ENCODE measurements around the gene LRP8.

The LRP8 gene

DNA sequence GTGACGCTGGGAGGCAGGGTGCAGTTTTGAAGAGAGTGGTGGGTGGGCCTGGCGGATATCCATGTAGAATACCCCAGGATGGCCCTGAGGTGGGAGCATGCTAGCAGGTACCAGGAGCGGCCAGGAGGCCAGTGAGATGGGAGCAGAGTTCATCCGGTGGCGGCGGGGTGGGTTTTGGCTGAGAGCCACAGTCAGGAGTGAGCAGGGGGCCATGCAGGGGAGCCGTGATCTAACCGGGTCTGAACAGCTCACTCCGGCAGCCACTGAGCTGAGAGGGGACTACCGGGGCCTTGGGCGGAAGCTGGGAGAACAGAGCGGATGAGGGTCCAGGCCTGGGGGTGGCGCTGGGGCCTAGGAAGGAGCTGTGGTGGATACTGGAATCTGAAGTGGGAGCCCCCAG, 47.6 kb upstream of the LRP8 start:
- Histone ChIP-seq H3K79me1 (ENCODE audit: low read depth, low read length) (no peaks in the 10 kb centered on the region), H3K4me1 (ENCODE audit: control insufficient read depth in 2 of 2, insufficient read depth in 1 of 2, low read depth in 1 of 2, low read length in 2 of 2) (peaks cover 0 to 2% of the 10 kb centered on the region in 2 donors), H2BK120ac (ENCODE audit: low read depth, low read length) (no peak overlapping the region), H3K23ac (ENCODE audit: low read depth, low read length, poor library complexity) (no peak overlapping the region), H3K27ac (replicated peaks; ENCODE audit: low read length) (no peak overlapping the region), H4K91ac (ENCODE audit: low read depth, low read length, poor library complexity) (no peak overlapping the region), H3K9ac (ENCODE audit: low read depth, low read length, poor library complexity) (peak overlapping the region; percentile 66), H3K9me3 (replicated peaks in 1 of 2; ENCODE audit: control insufficient read depth in 2 of 2, insufficient read depth in 1 of 2, low read depth in 1 of 2, low read length in 2 of 2) (no peaks in the 10 kb centered on the region), H2AFZ (ENCODE audit: low read length) (no peak overlapping the region), H4K8ac (ENCODE audit: low read depth, low read length) (no peak overlapping the region), H3K4me2 (ENCODE audit: insufficient read depth, low read length, poor library complexity, severe bottlenecking) (no peak overlapping the region), H3K4ac (ENCODE audit: low read length) (no peak overlapping the region), H3K14ac (ENCODE audit: low read length) (no peak overlapping the region), H3K18ac (ENCODE audit: low read length) (peak overlapping the region; percentile 35), H3K4me3 (ENCODE audit: low read length in 2 of 2) (no peak overlapping the region), H2BK15ac (ENCODE audit: low read length) (no peak overlapping the region), H2AK5ac (ENCODE audit: low read depth, low read length) (peak overlapping the region; percentile 32), H2BK5ac (ENCODE audit: low read length) (no peak overlapping the region), H3K27me3 (ENCODE audit: control insufficient read depth in 3 of 3, insufficient read depth in 3 of 3, low read depth in 1 of 3, low read length in 3 of 3) (peaks cover 0 to 54% (median 0%) of the 10 kb centered on the region in 3 experiments), H3K36me3 (replicated peaks in 1 of 2; ENCODE audit: control insufficient read depth in 2 of 2, insufficient read depth in 2 of 2, low read length in 2 of 2) (no peaks in the 10 kb centered on the region), H2BK12ac (ENCODE audit: low read length) (no peak overlapping the region)
- WGBS, 2 donors (ENCODE audit: extremely low coverage in 2 of 2, insufficient read length in 2 of 2, insufficient replicate concordance in 1 of 2) = no CpG with 5 or more reads among the region's 13 CpGs
- DNase-seq (ENCODE audit: low spot score) = no peak

DNA sequence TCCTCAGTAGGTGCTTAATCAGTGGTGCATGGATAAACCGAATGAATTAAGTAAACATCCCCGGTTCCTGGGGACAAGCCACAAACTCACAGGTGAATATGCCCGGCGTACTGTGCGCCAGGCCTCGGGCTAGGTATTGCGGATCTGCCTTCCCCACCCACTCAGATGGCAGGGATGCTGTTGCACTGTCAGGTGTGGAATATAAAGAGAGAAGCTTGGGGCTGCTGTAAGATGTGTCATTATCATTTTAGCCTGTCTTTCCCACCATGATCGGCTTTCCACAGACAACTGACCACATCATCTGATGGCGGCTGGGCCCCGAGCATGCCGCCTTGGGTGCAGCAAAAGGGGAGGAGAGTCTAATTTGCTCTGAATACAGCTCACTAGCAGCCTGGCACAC, 45.4 kb upstream of the LRP8 start:
- H3K14ac ChIP-seq (ENCODE audit: low read length) = peak overlapping the region; percentile 75
- H4K8ac ChIP-seq (ENCODE audit: low read depth, low read length) = no peak overlapping the region
- WGBS, 2 donors (ENCODE audit: extremely low coverage in 2 of 2, insufficient read length in 2 of 2, insufficient replicate concordance in 1 of 2) = no CpG with 5 or more reads among the region's 11 CpGs
- H3K27ac ChIP-seq (replicated peaks; ENCODE audit: low read length) = no peak overlapping the region
- no peak overlapping the region for H3K9ac ChIP-seq (ENCODE audit: low read depth, low read length, poor library complexity)
- no peak overlapping the region for H2BK12ac ChIP-seq (ENCODE audit: low read length)
- no peak overlapping the region for H2AFZ ChIP-seq (ENCODE audit: low read length)
- H2BK15ac ChIP-seq (ENCODE audit: low read length) = no peak overlapping the region
- H2BK5ac ChIP-seq (ENCODE audit: low read length) = no peak overlapping the region
- H3K4ac ChIP-seq (ENCODE audit: low read length) = no peak overlapping the region
- H3K4me1 ChIP-seq (ENCODE audit: control insufficient read depth in 2 of 2, insufficient read depth in 1 of 2, low read depth in 1 of 2, low read length in 2 of 2) = peaks cover 0 to 2% of the 10 kb centered on the region in 2 donors
- no peak overlapping the region for H2BK120ac ChIP-seq (ENCODE audit: low read depth, low read length)
- no peak overlapping the region for H3K4me3 ChIP-seq (ENCODE audit: low read length in 2 of 2)
- peak overlapping the region; percentile 68 for H2AK5ac ChIP-seq (ENCODE audit: low read depth, low read length)
- H3K79me1 ChIP-seq (ENCODE audit: low read depth, low read length) = no peaks in the 10 kb centered on the region
- no peaks in the 10 kb centered on the region for H3K9me3 ChIP-seq (replicated peaks in 1 of 2; ENCODE audit: control insufficient read depth in 2 of 2, insufficient read depth in 1 of 2, low read depth in 1 of 2, low read length in 2 of 2)
- peak overlapping the region; percentile 11 for H3K18ac ChIP-seq (ENCODE audit: low read length)
- peaks cover 0 to 48% (median 0%) of the 10 kb centered on the region in 3 experiments for H3K27me3 ChIP-seq (ENCODE audit: control insufficient read depth in 3 of 3, insufficient read depth in 3 of 3, low read depth in 1 of 3, low read length in 3 of 3)
- H3K36me3 ChIP-seq (replicated peaks in 1 of 2; ENCODE audit: control insufficient read depth in 2 of 2, insufficient read depth in 2 of 2, low read length in 2 of 2) = no peaks in the 10 kb centered on the region
- DNase-seq (ENCODE audit: low spot score) = no peak
- no peak overlapping the region for H3K4me2 ChIP-seq (ENCODE audit: insufficient read depth, low read length, poor library complexity, severe bottlenecking)
- no peak overlapping the region for H4K91ac ChIP-seq (ENCODE audit: low read depth, low read length, poor library complexity)
- peak overlapping the region; percentile 6 for H3K23ac ChIP-seq (ENCODE audit: low read depth, low read length, poor library complexity)

DNA sequence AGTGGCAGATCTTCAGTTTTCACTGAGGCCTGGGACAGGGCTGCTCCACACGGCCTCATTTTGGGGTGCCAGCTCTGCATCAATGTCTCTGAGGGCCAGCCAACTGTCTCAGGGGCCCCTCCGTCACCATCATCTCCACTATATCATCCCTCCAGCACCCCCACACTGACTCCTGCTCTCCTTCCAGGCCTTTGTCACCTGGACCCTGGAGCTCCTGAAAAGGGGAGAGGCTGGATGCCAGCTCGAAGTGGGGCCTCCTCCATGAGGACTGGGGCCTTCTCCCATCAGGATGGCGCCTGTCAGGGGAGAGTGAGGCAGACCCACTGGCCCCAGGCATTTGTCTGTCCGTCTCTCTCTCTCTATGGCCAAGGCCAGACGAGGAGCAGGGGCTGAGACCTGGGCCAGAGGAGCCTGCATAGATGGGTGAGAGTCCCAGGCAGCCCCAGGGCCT, 44.7 kb upstream of the LRP8 start:
- Histone ChIP-seq H3K23ac (ENCODE audit: low read depth, low read length, poor library complexity) (peak overlapping the region; percentile 27), H3K4me1 (ENCODE audit: control insufficient read depth in 2 of 2, insufficient read depth in 1 of 2, low read depth in 1 of 2, low read length in 2 of 2) (peaks cover 0 to 2% of the 10 kb centered on the region in 2 donors), H2BK12ac (ENCODE audit: low read length) (peak overlapping the region; percentile 75), H3K9ac (ENCODE audit: low read depth, low read length, poor library complexity) (peak overlapping the region; percentile 2), H3K14ac (ENCODE audit: low read length) (peak overlapping the region; percentile 27), H3K4ac (ENCODE audit: low read length) (no peak overlapping the region), H3K18ac (ENCODE audit: low read length) (peak overlapping the region; percentile 58), H3K27me3 (ENCODE audit: control insufficient read depth in 3 of 3, insufficient read depth in 3 of 3, low read depth in 1 of 3, low read length in 3 of 3) (peaks cover 0 to 50% (median 0%) of the 10 kb centered on the region in 3 experiments), H3K4me3 (ENCODE audit: low read length in 2 of 2) (no peak overlapping the region), H4K91ac (ENCODE audit: low read depth, low read length, poor library complexity) (no peak overlapping the region), H3K9me3 (replicated peaks in 1 of 2; ENCODE audit: control insufficient read depth in 2 of 2, insufficient read depth in 1 of 2, low read depth in 1 of 2, low read length in 2 of 2) (no peaks in the 10 kb centered on the region), H3K79me1 (ENCODE audit: low read depth, low read length) (no peaks in the 10 kb centered on the region), H3K27ac (replicated peaks; ENCODE audit: low read length) (no peak overlapping the region), H2BK15ac (ENCODE audit: low read length) (peak overlapping the region; percentile 79), H2BK120ac (ENCODE audit: low read depth, low read length) (no peak overlapping the region), H2BK5ac (ENCODE audit: low read length) (peak overlapping the region; percentile 11), H3K4me2 (ENCODE audit: insufficient read depth, low read length, poor library complexity, severe bottlenecking) (no peak overlapping the region), H2AFZ (ENCODE audit: low read length) (no peak overlapping the region), H4K8ac (ENCODE audit: low read depth, low read length) (peak overlapping the region; percentile 56), H2AK5ac (ENCODE audit: low read depth, low read length) (peak overlapping the region; percentile 58), H3K36me3 (replicated peaks in 1 of 2; ENCODE audit: control insufficient read depth in 2 of 2, insufficient read depth in 2 of 2, low read length in 2 of 2) (no peaks in the 10 kb centered on the region)
- no CpG with 5 or more reads among the region's 6 CpGs for WGBS, 2 donors (ENCODE audit: extremely low coverage in 2 of 2, insufficient read length in 2 of 2, insufficient replicate concordance in 1 of 2)
- DNase-seq (ENCODE audit: low spot score) = no peak

DNA sequence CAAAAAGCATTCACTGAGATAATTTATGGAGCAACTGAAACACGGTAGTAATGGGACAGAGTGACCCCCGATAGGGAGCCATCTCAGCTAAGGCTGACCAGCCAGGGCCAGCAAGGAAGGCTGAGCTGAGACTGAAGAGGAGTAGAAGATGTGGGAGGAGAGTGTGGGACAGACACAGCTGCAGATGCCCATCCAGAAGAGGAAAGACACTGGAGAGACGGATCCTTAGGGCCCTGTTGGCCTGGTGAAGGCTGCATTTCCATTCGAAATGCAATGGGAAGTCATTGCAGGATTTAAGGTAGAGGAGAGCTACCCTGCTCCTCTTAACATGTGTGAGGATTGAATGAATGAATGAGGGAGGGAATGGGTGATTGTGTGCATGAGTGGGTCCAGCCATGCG, 44.0 kb upstream of the LRP8 start:
- Histone ChIP-seq H2BK120ac (ENCODE audit: low read depth, low read length) (no peak overlapping the region), H3K4ac (ENCODE audit: low read length) (no peak overlapping the region), H4K91ac (ENCODE audit: low read depth, low read length, poor library complexity) (no peak overlapping the region), H3K4me1 (ENCODE audit: control insufficient read depth in 2 of 2, insufficient read depth in 1 of 2, low read depth in 1 of 2, low read length in 2 of 2) (peaks cover 0 to 2% of the 10 kb centered on the region in 2 donors), H2AFZ (ENCODE audit: low read length) (no peak overlapping the region), H2BK5ac (ENCODE audit: low read length) (no peak overlapping the region), H3K36me3 (replicated peaks in 1 of 2; ENCODE audit: control insufficient read depth in 2 of 2, insufficient read depth in 2 of 2, low read length in 2 of 2) (no peaks in the 10 kb centered on the region), H3K14ac (ENCODE audit: low read length) (no peak overlapping the region), H2BK15ac (ENCODE audit: low read length) (no peak overlapping the region), H3K18ac (ENCODE audit: low read length) (no peak overlapping the region), H3K9me3 (replicated peaks in 1 of 2; ENCODE audit: control insufficient read depth in 2 of 2, insufficient read depth in 1 of 2, low read depth in 1 of 2, low read length in 2 of 2) (no peaks in the 10 kb centered on the region), H3K27me3 (ENCODE audit: control insufficient read depth in 3 of 3, insufficient read depth in 3 of 3, low read depth in 1 of 3, low read length in 3 of 3) (peaks cover 0 to 50% (median 0%) of the 10 kb centered on the region in 3 experiments), H3K23ac (ENCODE audit: low read depth, low read length, poor library complexity) (no peak overlapping the region), H2AK5ac (ENCODE audit: low read depth, low read length) (no peak overlapping the region), H2BK12ac (ENCODE audit: low read length) (no peak overlapping the region), H3K79me1 (ENCODE audit: low read depth, low read length) (no peaks in the 10 kb centered on the region), H3K9ac (ENCODE audit: low read depth, low read length, poor library complexity) (no peak overlapping the region), H3K4me3 (ENCODE audit: low read length in 2 of 2) (no peak overlapping the region), H3K27ac (replicated peaks; ENCODE audit: low read length) (no peak overlapping the region), H3K4me2 (ENCODE audit: insufficient read depth, low read length, poor library complexity, severe bottlenecking) (no peak overlapping the region), H4K8ac (ENCODE audit: low read depth, low read length) (no peak overlapping the region)
- no CpG with 5 or more reads among the region's 5 CpGs for WGBS, 2 donors (ENCODE audit: extremely low coverage in 2 of 2, insufficient read length in 2 of 2, insufficient replicate concordance in 1 of 2)
- no peak for DNase-seq (ENCODE audit: low spot score)

Measured in neuronal stem cell (in vitro differentiated cells).